GM12801 (cell line): ENCODE results near the gene EIF4B.

Source experiments
- CTCF ChIP-seq: IDR thresholded peaks from one replicate; pipeline ENCODE4 v1.5.1; 2011; ENCODE audit warnings: control low read depth; ENCODE audit not compliant: insufficient read length; ENCODE audit errors: extremely low read depth

Gene EIF4B

DNA sequence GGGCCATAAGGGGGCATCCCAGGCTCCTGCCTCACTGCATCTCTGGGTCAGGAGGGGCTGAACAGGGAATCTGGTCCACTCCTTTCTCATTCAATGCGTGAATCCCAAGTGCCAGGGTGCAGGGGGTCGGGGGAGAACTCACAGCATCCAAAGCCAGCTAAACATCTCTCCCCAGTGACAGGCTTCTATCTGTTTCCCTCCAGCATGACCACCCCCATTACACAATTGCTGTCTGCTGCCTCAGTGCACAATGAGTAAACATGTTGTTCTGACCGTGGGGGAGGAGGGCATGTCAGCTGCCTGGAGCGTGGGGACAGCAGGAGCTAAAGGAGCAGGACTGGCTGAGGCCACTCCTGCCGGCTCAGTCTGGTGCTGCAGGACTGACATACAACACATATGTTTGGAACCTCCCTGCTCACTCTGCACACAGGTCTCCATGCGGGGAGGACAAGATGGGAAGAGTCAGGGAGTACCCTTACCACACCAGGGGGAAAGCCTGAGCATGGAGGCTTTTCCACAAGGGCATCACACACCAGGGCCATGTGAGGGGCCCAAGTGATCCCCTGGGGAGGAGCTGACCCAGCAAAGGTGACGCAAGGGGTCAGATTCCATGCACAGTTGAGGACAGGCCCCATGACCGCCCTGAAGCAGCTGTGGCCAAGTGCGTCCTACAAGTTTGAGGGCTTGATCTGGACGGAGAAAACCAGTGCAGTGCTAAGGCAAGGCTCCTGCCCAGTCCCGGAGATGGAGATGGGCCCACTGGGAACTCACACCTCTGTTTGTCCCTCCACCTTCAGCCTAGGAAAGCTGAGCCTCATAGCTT is 45.0 kb downstream of the EIF4B start:
- no peak for TF ChIP-seq CTCF

GRCh38 chr12:53051881-53052412 is 45.7 kb downstream of the EIF4B start:
- TF ChIP-seq CTCF = no peak

DNA sequence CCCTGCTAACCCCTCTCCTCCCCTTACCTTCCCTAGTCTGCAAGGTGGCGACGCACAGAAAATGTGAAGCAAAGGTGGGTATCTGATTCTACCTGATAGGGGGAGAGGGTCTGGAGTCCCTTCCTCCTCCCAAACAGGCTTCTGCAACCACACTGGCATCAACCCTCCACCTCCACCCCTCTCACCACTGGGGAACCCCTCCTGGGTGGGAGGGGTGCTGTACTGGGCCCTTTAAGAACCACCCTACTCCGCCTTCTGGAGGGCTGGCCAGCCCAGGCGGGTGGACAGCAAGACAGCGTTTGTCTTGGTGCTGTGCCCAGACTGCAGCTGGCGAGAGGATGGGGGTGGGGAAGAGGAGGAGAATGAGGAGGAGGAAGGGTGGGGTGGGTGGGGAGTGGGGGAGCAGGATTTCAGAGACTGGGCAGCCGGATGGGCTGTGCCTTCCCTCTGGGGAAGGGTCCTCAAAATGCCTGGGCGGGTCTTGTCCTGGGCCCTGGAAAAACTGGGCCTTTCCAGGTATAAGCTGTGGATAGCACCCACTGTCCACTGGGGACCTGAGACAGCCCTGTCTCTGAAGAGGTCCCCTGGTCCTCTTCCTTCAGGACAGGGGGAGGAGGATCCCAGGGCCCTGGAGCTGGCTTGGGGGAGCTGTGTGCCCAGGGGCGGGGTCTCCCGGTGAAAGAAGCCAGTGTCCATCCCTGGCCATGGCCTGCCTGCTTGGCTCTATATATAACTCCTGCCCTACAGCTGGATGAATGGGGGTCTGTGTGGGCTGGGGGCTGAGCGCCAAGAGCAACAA is 46.4 kb downstream of the EIF4B start:
- no peak for TF ChIP-seq CTCF

GRCh38 chr12:53053218-53054111 is 47.2 kb downstream of the EIF4B start:
- no peak for TF ChIP-seq CTCF

- no peak for TF ChIP-seq CTCF
These were observed 48.0 kb downstream of the EIF4B start for GRCh38 chr12:53054112-53054878.

DNA sequence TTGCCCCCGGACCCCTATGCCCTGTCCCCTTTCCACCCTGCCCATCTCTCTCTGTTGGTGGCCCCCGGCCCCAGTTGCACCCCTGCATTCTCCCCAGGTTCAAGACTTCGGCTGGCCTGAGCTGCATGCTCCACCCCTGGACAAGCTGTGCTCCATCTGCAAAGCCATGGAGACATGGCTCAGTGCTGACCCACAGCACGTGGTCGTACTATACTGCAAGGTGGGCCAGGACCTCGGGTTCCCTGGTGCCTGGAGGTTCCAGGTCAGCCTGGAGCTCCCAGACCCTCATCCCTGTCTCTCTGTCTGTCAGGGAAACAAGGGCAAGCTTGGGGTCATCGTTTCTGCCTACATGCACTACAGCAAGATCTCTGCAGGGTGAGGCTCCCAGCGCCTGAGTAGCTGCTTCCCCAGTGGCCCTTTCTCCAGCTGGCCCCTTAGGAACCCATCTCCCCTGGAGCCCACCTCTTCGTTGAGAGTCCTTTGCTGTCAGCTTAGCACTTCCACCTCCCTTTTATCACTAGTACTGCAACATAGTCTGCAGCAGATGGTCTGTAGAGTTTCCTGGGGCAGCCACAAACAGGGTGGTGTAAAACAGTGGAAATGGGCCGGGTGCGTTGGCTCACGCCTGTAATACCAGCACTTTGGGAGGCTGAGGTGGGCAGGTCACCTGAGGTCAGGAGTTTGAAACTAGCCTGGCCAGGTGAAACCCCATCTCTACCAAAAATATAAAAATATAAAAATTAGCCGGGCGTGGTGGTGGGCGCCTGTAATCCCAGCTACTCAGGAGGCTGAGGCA is 49.4 kb downstream of the EIF4B start:
- no peak for TF ChIP-seq CTCF
